Epithelial cell of proximal tubule (primary cell): ENCODE measurements around the gene UNC13D. TPM values are rescaled to one million over a fixed set of nuclear protein-coding genes. Genes with fewer than 3 reads are reported as not detected.
"Not testable (repeated sequence)": the region's sequence is repeated elsewhere in the genome, so short reads cannot be mapped to it uniquely, and the experiment has no call there.

Experiments
- DNase-seq: peaks from one replicate; pipeline ENCODE4 v3.0.0-alpha.2; 2011; ENCODE audit warnings: low read depth
- H3K4me3 ChIP-seq: 2 replicates; pipeline ENCODE4 v1.5.1; 2011; ENCODE audit warnings: low read depth, mild to moderate bottlenecking, low read length
- total RNA-seq: library from RNA; depleted of rRNA; stranded (reverse); fragments of >200 nt; gene quantifications from 2 replicates; pipeline ENCODE4 v1.2.3, GENCODE V29; 2015
- TF ChIP-seq, protein P1 (sequence below): conservative IDR thresholded peaks from 2 replicates; pipeline ENCODE4 v1.5.1; 2012; ENCODE audit warnings: low read depth, mild to moderate bottlenecking, low read length

Gene UNC13D
- total RNA-seq, 1 donor from 2014 or later, result 9.2 TPM

DNA sequence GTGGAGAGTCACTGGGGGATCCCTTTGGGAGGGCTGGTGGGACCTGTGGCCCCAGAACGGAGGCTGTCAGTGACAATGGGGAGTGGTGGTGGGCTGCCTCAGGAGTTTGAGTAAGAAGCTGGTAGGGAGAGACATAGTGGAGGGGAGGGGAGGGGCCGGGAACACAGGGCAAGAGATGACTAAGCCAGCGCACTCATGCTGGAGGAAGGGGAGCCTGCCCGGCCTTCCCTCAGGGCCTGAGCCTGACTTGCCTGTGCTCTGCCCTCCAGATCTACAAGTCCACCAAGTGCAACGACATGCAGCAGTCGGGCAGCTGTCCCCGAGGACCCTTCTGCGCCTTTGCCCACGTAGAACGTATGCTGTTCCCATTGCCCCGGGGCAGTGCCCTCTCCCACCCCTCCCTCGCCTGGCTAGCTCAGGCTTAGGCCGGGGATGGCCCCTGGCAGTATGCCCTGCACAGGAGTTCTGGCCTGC is 29.3 kb downstream of the UNC13D start:
- TF ChIP-seq, protein P1, sequence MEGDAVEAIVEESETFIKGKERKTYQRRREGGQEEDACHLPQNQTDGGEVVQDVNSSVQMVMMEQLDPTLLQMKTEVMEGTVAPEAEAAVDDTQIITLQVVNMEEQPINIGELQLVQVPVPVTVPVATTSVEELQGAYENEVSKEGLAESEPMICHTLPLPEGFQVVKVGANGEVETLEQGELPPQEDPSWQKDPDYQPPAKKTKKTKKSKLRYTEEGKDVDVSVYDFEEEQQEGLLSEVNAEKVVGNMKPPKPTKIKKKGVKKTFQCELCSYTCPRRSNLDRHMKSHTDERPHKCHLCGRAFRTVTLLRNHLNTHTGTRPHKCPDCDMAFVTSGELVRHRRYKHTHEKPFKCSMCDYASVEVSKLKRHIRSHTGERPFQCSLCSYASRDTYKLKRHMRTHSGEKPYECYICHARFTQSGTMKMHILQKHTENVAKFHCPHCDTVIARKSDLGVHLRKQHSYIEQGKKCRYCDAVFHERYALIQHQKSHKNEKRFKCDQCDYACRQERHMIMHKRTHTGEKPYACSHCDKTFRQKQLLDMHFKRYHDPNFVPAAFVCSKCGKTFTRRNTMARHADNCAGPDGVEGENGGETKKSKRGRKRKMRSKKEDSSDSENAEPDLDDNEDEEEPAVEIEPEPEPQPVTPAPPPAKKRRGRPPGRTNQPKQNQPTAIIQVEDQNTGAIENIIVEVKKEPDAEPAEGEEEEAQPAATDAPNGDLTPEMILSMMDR, result no peak
- no peak overlapping the region for H3K4me3 ChIP-seq
- DNase-seq, result no peak

DNA sequence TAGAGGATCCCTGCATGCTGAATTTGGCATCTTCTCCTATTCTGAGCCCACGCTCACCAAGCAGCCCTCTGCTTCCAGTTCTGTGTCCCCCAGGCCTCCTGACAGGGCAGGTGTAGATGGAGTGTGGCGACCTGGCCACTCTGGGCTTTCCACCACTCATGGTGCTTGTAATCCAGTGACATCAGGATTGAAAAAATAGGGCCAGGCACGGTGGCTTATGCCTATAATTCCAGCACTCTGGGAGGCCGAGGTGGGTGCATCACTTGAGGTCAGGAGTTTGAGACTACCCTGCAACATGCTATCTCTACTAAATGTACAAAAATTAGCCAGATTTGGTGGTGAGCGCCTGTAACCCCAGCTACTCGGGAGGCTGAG is 30.2 kb downstream of the UNC13D start:
- TF ChIP-seq, protein P1, result no peak
- no peak overlapping the region for H3K4me3 ChIP-seq
- DNase-seq, result no peak

DNA sequence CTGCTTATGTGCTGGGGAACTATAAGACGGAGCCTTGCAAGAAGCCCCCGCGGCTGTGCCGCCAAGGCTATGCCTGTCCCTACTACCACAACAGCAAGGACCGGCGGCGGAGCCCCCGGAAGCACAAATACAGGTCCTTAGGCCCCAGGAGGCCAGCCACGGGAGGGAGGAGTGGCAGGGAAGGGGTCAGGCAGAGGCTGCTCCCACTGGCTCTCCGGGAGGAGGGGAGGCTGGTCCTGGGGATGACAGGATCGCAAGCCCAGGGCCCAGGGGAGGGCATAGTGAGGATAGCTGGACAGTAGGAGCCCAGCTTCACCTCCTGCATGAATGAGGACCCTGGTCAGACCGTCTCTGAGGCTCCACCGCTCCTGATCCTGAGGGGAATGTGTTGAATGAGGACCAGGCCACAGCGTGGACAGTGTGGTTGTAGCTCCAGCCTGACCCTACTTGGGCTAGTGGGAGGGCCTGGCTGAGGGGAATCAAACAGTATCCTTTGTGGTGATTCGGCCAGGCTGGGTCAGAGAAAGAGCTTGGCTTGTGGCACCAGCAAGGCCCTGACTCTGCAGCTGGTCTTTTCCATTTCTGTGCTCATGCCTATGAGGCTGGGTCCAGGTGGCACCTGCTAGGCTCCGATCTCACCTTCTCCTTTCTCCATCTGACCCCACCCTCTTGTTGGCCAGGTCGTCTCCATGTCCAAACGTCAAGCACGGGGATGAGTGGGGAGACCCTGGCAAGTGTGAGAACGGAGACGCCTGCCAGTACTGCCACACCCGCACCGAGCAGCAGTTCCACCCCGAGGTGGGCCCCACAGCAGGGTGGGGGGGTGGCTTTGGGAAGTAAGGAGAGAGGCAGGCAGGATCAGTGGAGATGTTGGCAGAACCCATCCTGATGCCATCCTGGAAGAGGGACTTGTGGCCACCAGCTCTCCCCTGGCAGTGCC is 30.9 kb downstream of the UNC13D start:
- H3K4me3 ChIP-seq, result no peak overlapping the region
- DNase-seq, result no peak
- TF ChIP-seq, protein P1, result no peak

DNA sequence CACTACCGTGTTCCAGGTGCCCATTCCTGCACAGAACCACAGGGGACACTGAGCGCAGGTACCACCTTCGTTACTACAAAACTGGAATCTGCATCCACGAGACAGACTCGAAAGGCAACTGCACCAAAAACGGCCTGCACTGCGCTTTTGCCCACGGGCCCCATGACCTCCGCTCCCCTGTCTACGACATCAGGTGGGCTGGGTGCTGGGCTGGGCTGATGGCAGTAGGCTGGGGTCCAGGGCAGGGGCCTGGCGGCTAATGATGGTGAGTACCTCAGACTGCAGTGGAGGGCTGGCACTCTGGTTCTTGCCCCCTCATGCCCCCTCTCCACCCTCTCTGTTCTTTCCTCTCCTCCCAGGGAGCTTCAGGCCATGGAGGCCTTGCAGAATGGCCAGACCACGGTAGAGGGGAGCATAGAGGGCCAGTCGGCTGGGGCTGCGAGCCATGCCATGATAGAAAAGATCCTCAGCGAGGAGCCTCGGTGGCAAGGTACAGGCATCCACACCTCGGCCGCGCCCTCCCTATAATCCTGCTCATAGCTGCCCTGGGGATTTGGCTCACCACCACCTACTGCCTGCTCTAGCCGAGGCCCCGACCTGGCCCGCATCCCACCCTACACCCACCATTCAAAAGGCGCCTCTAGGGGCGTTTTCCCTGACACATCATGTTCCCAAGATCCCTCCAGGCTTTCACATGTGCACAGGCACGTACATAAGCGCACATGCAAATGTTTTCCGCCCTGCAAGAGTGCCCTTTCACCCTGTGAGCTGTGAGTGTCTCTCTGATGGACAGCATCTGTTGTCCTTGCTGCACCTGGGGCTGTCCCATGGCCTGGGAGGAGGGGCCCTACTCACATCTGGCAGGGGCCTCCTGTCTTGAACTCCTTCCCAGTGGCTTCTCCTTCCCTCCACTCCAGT is 31.8 kb downstream of the UNC13D start:
- no peak overlapping the region for H3K4me3 ChIP-seq
- DNase-seq, result no peak
- TF ChIP-seq, protein P1, result no peak

DNA sequence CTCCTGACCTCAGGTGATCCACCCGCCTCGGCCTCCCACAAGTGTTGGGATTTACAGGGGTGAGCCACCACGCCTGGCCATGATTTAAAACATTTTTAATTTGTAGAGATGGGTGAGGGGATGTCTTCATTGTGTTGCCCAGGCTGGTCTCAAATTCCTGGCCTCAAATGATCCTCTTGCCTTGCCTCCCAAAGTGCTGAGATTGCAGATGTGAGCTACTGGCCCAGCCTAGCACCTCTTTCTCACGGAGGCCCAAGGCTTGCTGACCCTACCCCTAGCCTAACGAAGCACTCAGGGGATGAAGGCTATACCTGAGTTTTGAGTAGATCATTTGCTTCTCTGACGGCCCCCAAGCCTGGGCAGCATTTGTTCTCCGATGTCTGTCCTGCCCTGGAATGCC is 33.0 kb downstream of the UNC13D start:
- DNase-seq, result no peak
- TF ChIP-seq, protein P1, result no peak
- no peak overlapping the region for H3K4me3 ChIP-seq

DNA sequence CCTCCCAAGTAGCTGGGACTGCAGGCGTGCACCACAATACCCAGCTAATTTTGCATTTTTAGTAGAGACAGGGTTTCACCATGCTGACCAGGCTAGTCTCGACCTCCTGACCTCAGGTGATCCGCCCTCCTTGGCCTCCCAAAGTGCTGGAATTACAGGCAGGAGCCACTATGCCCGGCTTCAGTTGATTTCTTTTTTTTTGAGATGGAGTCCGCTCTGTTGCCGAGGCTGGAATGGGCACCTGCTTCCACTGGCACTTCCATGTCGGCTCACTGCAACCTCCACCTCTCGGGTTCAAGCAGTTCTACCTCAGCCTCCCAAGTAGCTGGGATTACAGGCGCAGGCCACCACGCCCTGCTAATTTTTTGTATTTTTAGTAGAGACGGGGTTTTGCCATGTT is 33.4 kb downstream of the UNC13D start:
- DNase-seq, H3K4me3 ChIP-seq: not testable (repeated sequence)

DNA sequence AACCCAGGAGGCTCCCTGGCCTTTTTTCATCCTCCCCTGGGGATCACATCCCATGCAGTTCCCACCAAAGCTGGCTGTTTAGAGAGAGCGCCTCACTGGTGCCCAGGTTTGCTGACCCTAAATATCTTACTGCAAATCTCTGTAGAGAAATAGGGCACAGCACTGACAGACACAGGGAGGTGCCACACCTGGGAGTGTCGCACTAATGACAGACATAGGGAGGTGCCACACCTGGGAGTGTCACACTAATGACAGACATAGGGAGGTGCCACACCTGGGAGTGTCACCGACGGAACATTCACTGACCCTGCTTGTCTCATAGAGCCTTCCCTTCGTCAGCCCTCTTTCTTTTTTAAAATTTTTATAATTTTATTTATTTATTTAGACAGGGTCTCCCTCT is 34.0 kb downstream of the UNC13D start:
- TF ChIP-seq, protein P1, result no peak
- no peak for DNase-seq

More for the DNA sequence above, 34.0 kb downstream of the UNC13D start:
- no peak overlapping the region for H3K4me3 ChIP-seq
